ENCODE data around the gene APOBEC3A.

GRCh38 chr22:38957808-38958650 lies 620 bp downstream of the APOBEC3A start:
- TF ChIP-seq TAF1 (IDR thresholded peaks at IDR 0.05; ENCODE audit: borderline replicate concordance, insufficient read depth, low read length) (no peak), POLR2AphosphoS5 (IDR thresholded peaks at IDR 0.05; ENCODE audit: low read depth, low read length) (no peak)
- TF ChIP-seq, protein P1, sequence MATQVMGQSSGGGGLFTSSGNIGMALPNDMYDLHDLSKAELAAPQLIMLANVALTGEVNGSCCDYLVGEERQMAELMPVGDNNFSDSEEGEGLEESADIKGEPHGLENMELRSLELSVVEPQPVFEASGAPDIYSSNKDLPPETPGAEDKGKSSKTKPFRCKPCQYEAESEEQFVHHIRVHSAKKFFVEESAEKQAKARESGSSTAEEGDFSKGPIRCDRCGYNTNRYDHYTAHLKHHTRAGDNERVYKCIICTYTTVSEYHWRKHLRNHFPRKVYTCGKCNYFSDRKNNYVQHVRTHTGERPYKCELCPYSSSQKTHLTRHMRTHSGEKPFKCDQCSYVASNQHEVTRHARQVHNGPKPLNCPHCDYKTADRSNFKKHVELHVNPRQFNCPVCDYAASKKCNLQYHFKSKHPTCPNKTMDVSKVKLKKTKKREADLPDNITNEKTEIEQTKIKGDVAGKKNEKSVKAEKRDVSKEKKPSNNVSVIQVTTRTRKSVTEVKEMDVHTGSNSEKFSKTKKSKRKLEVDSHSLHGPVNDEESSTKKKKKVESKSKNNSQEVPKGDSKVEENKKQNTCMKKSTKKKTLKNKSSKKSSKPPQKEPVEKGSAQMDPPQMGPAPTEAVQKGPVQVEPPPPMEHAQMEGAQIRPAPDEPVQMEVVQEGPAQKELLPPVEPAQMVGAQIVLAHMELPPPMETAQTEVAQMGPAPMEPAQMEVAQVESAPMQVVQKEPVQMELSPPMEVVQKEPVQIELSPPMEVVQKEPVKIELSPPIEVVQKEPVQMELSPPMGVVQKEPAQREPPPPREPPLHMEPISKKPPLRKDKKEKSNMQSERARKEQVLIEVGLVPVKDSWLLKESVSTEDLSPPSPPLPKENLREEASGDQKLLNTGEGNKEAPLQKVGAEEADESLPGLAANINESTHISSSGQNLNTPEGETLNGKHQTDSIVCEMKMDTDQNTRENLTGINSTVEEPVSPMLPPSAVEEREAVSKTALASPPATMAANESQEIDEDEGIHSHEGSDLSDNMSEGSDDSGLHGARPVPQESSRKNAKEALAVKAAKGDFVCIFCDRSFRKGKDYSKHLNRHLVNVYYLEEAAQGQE (IDR thresholded peaks at IDR 0.05; ENCODE audit: insufficient read depth in 1 of 2, low read depth in 2 of 2, low read length in 2 of 2) = no peak
